Muscle of leg (tissue), 11 donors: Measurements from ENCODE around the gene NHERF1. TPM values are rescaled to one million over a fixed set of nuclear protein-coding genes. Genes with fewer than 3 reads are reported as not detected.

Experiments
- DNase-seq: peaks from one replicate; pipeline ENCODE4 v3.0.0; 2013
- H3K27ac ChIP-seq: one replicate; pipeline ENCODE4 v1.5.1; 2013; ENCODE audit warnings: mild to moderate bottlenecking, low read length, control low read depth
- H3K27me3 ChIP-seq: one replicate; pipeline ENCODE4 v1.6.1; 2013; ENCODE audit warnings: low read length; ENCODE audit not compliant: control insufficient read depth, insufficient read depth
- H3K36me3 ChIP-seq: one replicate; pipeline ENCODE4 v1.6.1; 2013; ENCODE audit warnings: low read length; ENCODE audit not compliant: control insufficient read depth, insufficient read depth
- H3K4me1 ChIP-seq: one replicate; pipeline ENCODE4 v1.6.1; 2013; ENCODE audit warnings: low read length; ENCODE audit not compliant: control insufficient read depth, insufficient read depth
- H3K4me3 ChIP-seq: one replicate; pipeline ENCODE4 v1.5.1; 2013; ENCODE audit warnings: low read length, control low read depth
- H3K9me3 ChIP-seq: replicated peaks from 2 replicates; pipeline ENCODE4 v1.6.1; 2013; ENCODE audit warnings: low read depth, low read length; ENCODE audit not compliant: control insufficient read depth
- WGBS: methylation state at CpG from one replicate; pipeline ENCODE4 v1.1.5; 2013; ENCODE audit warnings: missing lambda C conversion rate; ENCODE audit not compliant: insufficient coverage; 5-methylcytosine and 5-hydroxymethylcytosine counted together
- polyA plus RNA-seq, 8 donors: library from polyadenylated mRNA; unstranded; fragments of 120-200 nt; gene quantifications; one replicate each; pipeline versions ENCODE4 v1.2.1 to v1.2.3, GENCODE V29; 2013; ENCODE audit warnings: inconsistent platforms in 1 of 8, low replicate concordance in 1 of 8; ENCODE audit not compliant: insufficient read length in 8 of 8, insufficient read depth in 1 of 8
- total RNA-seq: library from RNA; stranded (reverse); fragments of 120-200 nt; gene quantifications from one replicate; pipeline ENCODE4 v1.2.4, GENCODE V29; 2013

The NHERF1 gene
- total and polyA plus RNA-seq, 9 donors: 3.5 to 24.4 (median 6.6) TPM

- Histone ChIP-seq H3K4me3 (no peak overlapping the region), H3K36me3 (peaks cover 22% of the 10 kb centered on the region), H3K4me1 (peaks cover 48% of the 10 kb centered on the region), H3K27ac (no peak overlapping the region), H3K27me3 (no peaks in the 10 kb centered on the region), H3K9me3 (no peaks in the 10 kb centered on the region)
- WGBS: 86% methylated on average over 10 of the region's 16 CpGs
- no peak for DNase-seq
Observed at GRCh38 chr17:74818291-74818938, 70.0 kb downstream of the NHERF1 start.

Other genes with a start within 250 kb of the NHERF1 start
- 0.04 TPM for gene CD300LB, start 217.2 kb upstream of the NHERF1 start, total RNA-seq
- under 1 TPM; 0.07 to 0.35 (median 0.19) TPM for gene CD300LB, start 217.2 kb upstream of the NHERF1 start, polyA plus RNA-seq
- gene CD300C, start 202.5 kb upstream of the NHERF1 start, total RNA-seq: 0.31 TPM
- under 1 TPM; 0.29 to 0.75 (median 0.44) TPM for gene CD300C, start 202.5 kb upstream of the NHERF1 start, polyA plus RNA-seq
- not detected for gene CD300H, start 181.1 kb upstream of the NHERF1 start, total RNA-seq
- under 1 TPM in 2 of 8 donors, not detected in 6; 0.27 to 0.28 TPM for gene CD300H, start 181.1 kb upstream of the NHERF1 start, polyA plus RNA-seq
- gene CD300LD, start 156.3 kb upstream of the NHERF1 start, total RNA-seq: not detected
- gene CD300LD, start 156.3 kb upstream of the NHERF1 start, polyA plus RNA-seq: not detected
- 0.09 TPM for gene CD300E, start 124.9 kb upstream of the NHERF1 start, total RNA-seq
- under 1 TPM; 0.07 to 0.49 (median 0.17) TPM for gene CD300E, start 124.9 kb upstream of the NHERF1 start, polyA plus RNA-seq
- 0.22 TPM for gene CD300LF, start 35.7 kb upstream of the NHERF1 start, total RNA-seq
- gene CD300LF, start 35.7 kb upstream of the NHERF1 start, polyA plus RNA-seq: under 1 TPM; 0.21 to 0.65 (median 0.47) TPM
- gene RAB37, start 11.4 kb upstream of the NHERF1 start, total RNA-seq: 0.53 TPM
- 1 to 10 TPM in 5 of 8 donors, under 1 TPM in 3; 0.80 to 1.7 (median 1.1) TPM for gene RAB37, start 11.4 kb upstream of the NHERF1 start, polyA plus RNA-seq
- 34.0 TPM for gene NAT9, start 27.7 kb downstream of the NHERF1 start, total RNA-seq
- 10 to 100 TPM; 35.3 to 48.6 (median 37.7) TPM for gene NAT9, start 27.7 kb downstream of the NHERF1 start, polyA plus RNA-seq
- gene GRIN2C, start 111.3 kb downstream of the NHERF1 start, total RNA-seq: 2.3 TPM
- gene GRIN2C, start 111.3 kb downstream of the NHERF1 start, polyA plus RNA-seq: 1 to 10 TPM in 4 of 8 donors, under 1 TPM in 4; 0.64 to 1.6 (median 0.99) TPM
- 2.7 TPM for gene FDXR, start 124.4 kb downstream of the NHERF1 start, total RNA-seq
- gene FDXR, start 124.4 kb downstream of the NHERF1 start, polyA plus RNA-seq: 1 to 10 TPM; 2.4 to 5.4 (median 3.0) TPM
- gene FADS6, start 145.0 kb downstream of the NHERF1 start, total RNA-seq: not detected
- under 1 TPM in 5 of 8 donors, not detected in 3; 0.07 to 0.56 (median 0.09) TPM for gene FADS6, start 145.0 kb downstream of the NHERF1 start, polyA plus RNA-seq
- not detected for gene USH1G, start 174.6 kb downstream of the NHERF1 start, total RNA-seq
- under 1 TPM in 4 of 8 donors, not detected in 4; 0.02 to 0.53 (median 0.07) TPM for gene USH1G, start 174.6 kb downstream of the NHERF1 start, polyA plus RNA-seq
- not detected for gene OTOP2, start 175.6 kb downstream of the NHERF1 start, total RNA-seq
- not detected for gene OTOP2, start 175.6 kb downstream of the NHERF1 start, polyA plus RNA-seq
- not detected for gene OTOP3, start 187.3 kb downstream of the NHERF1 start, total RNA-seq
- under 1 TPM in 1 of 8 donors, not detected in 7; 0.89 TPM for gene OTOP3, start 187.3 kb downstream of the NHERF1 start, polyA plus RNA-seq
- gene HID1, start 224.1 kb downstream of the NHERF1 start, total RNA-seq: 2.7 TPM
- gene HID1, start 224.1 kb downstream of the NHERF1 start, polyA plus RNA-seq: 10 to 100 TPM in 1 of 8 donors, 1 to 10 TPM in 7; 4.3 to 12.6 (median 6.8) TPM
- gene CDR2L, start 239.0 kb downstream of the NHERF1 start, total RNA-seq: 3.4 TPM
- gene CDR2L, start 239.0 kb downstream of the NHERF1 start, polyA plus RNA-seq: 10 to 100 TPM in 2 of 8 donors, 1 to 10 TPM in 6; 7.7 to 12.2 (median 8.9) TPM